GM15510 (cell line): ENCODE data around the gene EPHB1.

Experiments used
- POLR2A ChIP-seq: IDR thresholded peaks from 3 replicates; pipeline ENCODE4 v1.6.1; 2011; ENCODE audit warnings: borderline replicate concordance; ENCODE audit not compliant: insufficient read length; ENCODE audit errors: extremely low read depth

Gene EPHB1

GRCh38 chr3:134871818-134872217 lies 76.8 kb downstream of the EPHB1 start:
- no peak for TF ChIP-seq POLR2A

GRCh38 chr3:134872440-134873388 lies 77.7 kb downstream of the EPHB1 start:
- TF ChIP-seq POLR2A: no peak

DNA sequence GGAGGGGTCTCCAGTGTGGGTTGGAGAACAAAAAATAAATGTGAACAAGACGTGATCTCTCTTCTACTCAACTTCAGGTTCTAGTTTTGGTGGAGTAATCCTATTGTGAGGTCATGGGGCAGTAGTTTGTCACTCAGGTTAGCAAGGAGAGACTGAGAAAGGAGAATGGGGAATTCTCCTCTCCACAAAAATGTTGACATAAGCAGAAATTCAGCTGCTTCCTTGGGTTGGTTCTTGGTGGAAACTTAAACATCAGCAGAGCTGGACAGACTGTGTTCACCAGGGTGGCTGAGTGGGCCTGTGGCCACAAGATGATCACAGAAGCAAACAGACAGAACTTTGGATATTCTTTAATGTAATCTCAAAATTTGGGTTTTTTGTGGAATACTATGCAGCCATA lies 78.7 kb downstream of the EPHB1 start:
- no peak for TF ChIP-seq POLR2A

DNA sequence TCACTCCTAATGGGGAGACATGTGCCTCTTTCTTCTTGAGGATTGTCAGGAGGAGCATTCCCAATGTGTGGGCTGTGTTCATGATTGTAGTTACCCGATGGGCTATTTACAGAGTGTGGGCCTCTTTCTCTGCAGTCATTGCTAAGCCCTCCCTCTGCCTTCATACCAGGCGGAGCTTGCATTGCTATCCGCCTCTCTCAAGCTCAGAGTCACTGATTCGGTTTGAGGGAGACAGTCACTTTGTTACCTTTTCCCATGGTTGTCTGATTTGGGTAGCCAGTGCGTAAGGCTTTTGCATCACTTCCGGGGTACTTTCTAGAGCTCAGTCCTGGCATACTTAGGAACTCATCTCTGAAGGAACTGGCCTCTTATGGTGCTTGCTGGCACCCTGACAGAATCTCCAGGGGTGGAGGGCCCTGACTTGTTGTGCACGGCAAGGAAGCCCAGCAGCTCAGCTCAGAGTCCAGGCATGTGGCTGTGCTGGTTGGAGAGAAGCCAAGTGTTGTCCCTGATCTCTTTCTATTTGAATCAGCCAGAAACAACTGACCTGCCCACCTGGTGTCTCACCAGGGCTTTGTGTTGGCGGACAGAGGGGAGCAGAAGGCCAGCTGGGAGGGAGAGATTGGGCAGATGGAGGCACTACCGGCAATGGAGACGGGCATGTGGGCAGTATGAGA lies 79.8 kb downstream of the EPHB1 start:
- no peak for TF ChIP-seq POLR2A

DNA sequence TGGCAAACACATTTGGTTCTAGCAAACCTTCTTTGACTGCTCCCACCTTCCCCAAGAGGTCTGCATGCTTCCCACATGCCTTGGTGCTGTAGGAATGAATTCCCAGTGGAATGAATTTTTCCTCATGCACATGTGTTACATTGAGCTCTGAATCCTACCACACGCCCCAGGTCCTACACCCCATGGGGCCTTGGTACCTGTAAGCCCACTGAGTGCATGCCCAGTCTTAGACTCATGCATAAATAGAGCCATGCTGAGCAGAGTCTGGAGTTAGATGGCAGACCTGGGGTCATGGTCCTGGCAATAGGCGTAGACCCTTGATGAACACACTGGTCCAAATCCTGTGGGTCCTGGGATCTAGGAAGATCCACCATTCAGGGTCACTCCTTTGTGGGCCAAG lies 81.8 kb downstream of the EPHB1 start:
- TF ChIP-seq POLR2A: no peak

- no peak for TF ChIP-seq POLR2A
Observed at GRCh38 chr3:134877788-134878187, 82.7 kb downstream of the EPHB1 start.

DNA sequence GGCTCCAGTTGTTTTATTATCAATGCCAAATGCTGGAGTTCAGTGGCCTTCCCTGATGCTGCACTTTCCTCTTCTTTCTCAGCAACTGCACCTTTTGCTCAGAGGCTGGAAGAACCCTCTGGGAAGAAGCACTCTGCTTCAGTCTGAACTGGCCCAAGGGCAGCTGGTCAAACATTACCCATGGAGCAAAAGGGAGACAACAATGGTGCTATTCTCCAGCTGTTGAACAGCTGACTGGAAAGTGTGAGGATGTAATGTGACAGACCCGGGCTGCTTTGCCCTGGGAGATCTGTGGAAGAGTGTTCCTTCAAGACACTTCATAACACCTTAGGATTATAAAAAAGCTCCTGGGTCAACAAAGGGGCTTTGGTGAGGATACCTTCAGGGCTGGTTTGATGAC lies 84.9 kb downstream of the EPHB1 start:
- no peak for TF ChIP-seq POLR2A

DNA sequence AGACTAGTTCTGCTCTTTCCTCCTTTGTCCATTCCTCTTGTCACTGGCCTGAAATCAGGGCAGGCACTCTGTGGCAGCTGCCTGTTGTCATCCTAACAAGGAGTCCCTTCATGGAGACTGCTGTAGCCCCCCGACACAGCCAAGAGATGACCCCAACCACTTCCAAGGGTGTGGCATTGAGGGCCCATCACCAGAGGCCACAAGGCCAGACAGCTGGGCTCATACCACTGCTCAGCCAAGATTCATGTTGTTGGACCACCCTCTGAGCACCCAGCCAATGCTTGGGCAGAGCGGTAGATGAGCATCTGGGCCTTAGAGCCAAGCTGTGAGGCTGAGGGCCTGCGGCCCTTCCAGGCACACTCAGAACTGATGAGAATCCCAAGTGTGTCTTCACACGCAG lies 85.4 kb downstream of the EPHB1 start:
- TF ChIP-seq POLR2A: no peak

DNA sequence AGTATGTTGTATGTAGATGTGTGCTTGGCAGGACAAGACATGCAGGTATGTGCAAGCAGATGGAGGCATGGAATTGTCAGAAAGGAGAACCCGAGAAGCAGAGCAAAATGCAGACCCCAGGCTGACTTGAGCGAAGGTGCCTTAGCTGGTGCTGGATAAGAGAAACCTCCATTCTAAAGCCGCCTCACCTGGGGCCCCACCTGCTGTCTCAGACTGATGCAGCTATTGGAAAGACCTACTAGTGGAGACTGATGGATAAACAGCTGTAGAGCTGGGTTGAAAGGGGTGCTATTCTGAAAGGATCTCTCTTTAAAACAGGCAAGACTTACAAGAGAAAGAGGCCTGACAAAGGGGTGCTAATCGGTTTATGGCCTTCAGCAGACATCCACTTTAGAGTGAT lies 86.2 kb downstream of the EPHB1 start:
- TF ChIP-seq POLR2A: no peak

GRCh38 chr3:134883697-134884385 lies 88.8 kb downstream of the EPHB1 start:
- TF ChIP-seq POLR2A: no peak

GRCh38 chr3:134885877-134886621 lies 91.0 kb downstream of the EPHB1 start:
- no peak for TF ChIP-seq POLR2A

- no peak for TF ChIP-seq POLR2A
Observed at GRCh38 chr3:134886991-134887390, 91.9 kb downstream of the EPHB1 start.

DNA sequence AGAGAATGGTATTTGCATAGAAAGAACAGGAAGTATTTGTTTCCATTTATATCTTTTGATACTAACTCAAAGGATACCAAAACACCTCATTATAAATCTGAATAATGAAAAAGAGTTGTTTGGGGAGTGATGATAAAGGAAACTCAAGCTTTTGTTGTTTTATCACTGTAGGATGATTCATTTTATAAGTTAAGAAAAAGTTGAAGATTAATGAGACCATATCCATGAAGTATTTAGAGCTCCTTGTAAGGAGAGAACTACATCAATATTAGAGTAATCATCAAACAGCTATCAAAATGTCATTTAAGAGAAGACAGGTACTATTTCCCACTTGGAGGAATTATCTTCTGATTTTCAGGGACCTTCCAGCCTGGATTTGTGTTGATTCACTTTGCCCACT lies 92.5 kb downstream of the EPHB1 start:
- TF ChIP-seq POLR2A: no peak

DNA sequence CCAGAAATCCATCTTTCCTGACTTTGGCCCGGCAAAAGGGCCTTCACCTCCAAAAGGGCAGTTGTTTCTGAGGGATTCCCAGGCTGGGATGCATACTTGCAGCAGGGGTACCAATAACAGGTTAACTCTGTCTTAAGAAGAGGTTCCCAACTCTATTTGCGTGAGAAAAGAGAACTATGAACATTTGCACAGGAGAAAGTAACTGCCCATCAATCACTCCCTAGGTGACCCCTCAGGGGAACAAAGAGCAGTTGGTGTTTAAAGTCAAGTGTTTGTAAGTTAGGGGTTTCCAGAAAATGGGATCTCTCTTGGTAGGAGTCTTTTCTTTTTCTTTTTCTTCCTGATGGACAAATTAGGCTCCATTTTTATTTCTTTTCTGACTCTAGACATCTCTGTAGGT lies 97.3 kb downstream of the EPHB1 start:
- TF ChIP-seq POLR2A: no peak

GRCh38 chr3:134892761-134893160 lies 97.7 kb downstream of the EPHB1 start:
- TF ChIP-seq POLR2A: no peak

DNA sequence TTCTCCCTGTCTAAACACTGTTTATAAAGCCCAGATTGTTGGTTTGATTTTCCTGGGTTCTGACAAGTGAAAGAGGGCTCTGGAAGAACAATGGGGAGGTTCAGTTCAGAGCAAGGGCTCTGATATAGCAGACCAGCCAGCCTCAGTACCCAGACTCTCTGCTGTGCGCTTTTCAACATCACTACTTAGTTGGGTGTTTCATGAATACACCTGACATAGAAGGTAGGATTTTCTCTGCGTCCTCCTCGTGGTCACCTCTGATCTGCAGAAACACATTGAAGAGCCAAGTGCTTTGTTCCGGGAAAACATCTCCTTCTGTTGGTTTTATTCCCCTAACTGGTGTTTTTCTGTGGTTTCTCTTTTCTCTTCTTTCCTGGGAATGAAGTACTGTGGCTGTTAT lies 99.5 kb downstream of the EPHB1 start:
- TF ChIP-seq POLR2A: no peak

DNA sequence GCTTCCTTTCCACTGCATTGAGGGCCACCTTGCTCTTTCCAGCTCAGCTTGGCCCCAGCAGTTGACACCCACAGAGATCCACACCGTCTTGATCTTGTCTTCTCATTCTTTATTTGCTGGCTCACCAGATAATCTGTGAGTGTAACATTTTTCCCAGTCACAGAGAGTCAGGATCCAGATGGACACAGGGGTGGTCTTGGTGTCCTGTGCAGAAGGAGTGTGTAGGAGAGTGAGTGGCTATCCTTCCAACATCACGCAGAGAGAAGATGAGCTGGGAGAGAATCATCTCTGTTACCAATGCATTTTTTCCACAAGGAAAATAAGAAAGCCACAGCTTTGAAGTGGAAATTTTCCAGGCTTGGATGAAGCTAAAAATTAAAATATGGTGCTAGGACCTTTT lies 100.1 kb downstream of the EPHB1 start:
- TF ChIP-seq POLR2A: no peak
